NCI-H524 (cell line): ENCODE measurements around the gene ACTMAP.
"Not testable (repeated sequence)": the region's sequence is repeated elsewhere in the genome, so short reads cannot be mapped to it uniquely, and the experiment has no call there.

Source experiments
- DNase-seq, 2 experiments: peaks; one replicate each; lab custom pipeline; 2025; lab: John Stamatoyannopoulos, UW

ACTMAP gene

DNA sequence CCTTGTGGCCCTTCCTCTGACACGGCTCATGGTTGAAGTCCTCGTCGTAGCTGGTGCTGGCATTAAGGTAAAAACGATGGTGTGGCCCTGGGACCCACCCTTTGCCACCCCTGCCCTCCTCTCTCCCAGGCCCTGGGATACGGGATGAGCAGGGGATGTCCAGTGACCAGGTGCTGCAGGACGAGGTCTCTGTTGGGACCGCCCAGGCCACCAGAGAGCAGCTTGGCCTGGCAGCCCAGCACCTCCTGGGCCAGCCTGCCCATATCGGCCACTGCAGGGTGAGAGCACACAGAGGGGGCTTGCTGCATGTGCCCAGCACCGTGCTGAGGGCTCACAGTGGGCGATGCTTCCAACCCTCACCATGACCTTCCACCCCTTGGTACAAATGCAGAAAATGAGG, 6.4 kb downstream of the ACTMAP start:
- no peak for DNase-seq

DNA sequence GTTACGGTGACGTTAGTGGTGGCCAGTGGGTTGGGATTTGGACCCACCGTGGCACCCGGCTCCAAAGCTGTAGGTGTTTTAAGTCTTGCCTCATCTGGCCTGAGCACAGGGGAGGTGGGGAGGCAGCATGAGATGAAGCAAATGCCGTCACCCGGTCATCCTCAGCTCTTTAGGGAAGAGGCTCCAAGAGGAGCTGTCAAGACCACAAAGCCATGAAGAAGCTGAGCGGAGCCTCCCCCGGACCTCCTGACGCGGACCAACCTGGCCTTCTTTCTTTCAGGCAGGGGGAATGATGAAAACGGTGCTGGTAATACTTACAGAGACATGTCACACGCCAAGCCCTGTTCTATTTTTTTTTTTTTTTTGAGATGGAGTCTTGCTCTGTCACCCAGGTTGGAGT, 7.4 kb downstream of the ACTMAP start:
- DNase-seq = no peak

DNA sequence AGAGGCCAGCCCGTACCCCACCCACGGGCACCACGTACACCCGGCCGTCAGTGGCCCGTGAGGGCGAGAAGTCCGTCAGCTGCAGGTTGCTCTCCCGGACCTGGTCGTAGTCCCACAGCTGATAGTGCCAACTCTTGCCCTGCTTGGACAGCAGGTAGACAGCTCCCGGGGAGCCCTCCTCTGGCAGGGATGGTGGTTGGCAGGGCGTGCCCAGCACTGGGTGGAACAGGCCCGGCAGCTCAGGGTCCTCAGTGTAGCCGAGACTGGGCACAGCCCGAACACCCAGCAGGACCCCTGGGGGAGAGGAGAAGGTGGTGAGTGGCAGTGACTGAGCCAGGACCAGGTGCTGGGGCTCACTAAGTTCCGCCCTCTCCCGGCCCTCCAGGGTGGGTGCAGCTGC, 7.8 kb downstream of the ACTMAP start:
- no peak for DNase-seq

DNA sequence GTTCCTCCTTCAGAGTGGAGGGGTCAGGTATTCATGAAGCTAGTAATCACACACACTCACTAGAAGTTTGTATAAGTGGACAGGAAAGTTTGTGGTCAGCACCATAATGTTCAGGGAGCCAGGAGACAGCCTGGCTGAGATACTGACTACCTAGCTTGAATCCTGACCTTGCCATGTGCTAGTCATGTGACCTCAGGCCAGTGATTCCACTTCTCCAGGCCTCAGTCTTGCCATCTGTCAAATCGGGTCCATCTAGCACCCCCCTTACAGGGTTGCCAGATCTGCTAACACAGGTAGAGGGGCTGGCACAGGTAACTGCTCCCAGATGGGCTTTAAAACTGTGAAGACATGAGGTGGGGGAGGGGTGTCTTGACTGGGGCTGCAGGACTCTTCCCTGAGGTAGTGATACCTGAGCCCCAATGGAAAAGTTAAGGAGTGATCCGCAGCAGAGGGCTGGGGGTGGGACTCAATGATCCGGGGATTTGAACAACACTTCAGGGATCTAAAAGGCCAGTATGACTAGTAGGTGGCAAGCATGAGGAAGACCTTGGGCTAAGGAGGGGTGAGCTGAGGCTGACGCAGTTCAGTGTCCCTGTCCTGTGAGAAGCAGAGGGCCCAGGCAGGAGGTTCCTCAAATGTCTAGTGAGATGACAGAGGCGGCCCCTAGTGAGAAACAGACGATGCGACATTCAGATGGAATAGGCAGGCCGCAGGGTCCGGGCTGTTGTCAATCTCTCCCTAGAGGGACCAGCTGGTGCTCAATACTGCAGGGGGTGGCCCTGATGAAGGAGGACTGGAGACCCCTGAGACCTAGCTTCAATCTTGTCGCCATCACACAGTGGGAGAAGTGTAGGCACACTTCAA, 8.5 kb downstream of the ACTMAP start:
- DNase-seq = no peak

DNA sequence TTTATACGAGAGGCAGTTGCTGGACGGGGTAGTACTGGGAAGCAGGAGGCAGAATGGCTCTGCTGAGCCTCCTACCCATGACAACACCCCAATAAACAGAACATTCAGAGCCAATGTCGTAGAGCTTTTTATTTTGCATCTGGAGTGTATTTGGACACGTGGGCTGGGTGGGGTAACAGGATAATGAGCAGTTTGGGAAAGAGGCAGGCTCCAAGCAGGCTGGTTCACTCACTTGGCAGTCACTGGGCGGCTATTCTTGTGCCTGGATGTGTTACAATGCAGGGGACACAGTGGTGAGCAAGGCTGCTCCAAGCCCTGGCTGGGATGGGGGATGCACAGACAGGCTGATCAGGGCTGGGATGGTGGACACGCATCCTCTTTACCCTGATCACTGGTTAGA, 9.5 kb downstream of the ACTMAP start:
- DNase-seq = no peak

DNA sequence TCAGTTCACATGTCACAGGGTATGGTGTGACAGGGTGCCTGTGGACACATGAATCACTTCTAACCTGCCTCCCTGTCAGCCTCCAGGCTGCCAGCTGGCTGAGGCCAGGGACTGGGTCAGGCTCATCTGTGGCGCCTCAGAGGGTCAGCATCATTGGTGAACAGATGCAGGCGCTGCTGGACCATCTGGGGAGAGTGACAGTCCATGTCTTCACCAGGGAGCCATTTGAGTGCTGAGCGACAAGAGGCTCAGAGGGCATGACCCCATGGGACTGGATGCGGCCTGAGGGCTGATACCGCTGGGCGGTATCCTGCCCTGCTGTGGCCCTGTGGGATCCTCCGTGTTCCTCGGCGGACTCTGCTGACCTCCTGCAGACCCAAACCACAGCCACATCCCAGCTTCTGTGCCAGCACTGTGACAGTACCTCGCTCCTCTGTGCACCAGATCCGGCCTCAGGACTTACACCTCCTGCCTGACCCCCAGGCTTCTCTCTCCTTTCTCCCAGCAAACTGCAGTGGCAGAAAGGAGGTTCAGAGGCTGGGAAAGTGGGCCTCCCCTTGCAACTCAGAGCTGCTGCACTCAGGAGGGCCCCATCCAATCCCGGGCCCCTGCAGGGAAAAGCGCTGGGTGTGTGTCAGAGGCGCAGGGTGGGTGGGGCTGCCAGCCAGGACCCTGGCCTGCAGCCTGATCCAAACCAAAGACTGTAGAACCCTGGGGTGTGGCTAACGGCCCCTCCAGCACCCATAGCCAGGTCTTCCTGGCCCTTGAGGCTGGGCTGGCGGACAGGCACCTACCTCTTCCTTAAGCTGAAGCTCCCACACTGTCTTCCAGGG, 10.2 kb downstream of the ACTMAP start:
- no peak for DNase-seq

DNA sequence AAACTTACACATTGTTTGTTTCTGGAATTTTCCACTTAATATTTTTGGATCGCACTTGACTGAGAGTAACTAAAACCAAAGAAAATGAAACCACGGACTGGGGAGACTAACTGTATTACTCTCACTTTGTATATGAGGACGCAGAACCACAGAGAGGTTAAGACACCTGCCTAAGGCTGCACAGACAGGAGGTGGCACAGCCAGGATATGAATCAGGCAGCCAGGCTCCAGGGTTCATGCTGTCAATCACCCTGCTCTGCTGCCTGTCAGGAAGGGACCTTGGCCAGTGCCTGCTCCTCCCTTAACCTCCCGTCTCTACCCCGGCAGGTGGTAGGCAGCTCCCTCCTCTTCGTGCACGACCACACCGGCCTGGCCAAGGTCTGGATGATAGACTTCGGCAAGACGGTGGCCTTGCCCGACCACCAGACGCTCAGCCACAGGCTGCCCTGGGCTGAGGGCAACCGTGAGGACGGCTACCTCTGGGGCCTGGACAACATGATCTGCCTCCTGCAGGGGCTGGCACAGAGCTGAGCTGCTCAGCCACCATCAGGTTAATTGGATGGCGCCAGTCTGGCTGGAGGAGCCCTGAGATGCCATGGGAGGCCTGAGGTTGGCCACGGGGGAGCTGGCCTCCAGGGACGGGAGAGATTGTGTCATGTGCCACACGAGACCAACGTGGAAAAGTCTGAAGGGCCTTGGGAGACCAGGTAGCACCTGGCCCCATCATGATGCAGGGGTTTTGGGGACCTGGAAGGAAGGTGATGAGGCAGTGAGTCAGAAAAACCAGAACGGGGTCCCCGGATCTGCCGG, 11.0 kb downstream of the ACTMAP start:
- no peak for DNase-seq

DNA sequence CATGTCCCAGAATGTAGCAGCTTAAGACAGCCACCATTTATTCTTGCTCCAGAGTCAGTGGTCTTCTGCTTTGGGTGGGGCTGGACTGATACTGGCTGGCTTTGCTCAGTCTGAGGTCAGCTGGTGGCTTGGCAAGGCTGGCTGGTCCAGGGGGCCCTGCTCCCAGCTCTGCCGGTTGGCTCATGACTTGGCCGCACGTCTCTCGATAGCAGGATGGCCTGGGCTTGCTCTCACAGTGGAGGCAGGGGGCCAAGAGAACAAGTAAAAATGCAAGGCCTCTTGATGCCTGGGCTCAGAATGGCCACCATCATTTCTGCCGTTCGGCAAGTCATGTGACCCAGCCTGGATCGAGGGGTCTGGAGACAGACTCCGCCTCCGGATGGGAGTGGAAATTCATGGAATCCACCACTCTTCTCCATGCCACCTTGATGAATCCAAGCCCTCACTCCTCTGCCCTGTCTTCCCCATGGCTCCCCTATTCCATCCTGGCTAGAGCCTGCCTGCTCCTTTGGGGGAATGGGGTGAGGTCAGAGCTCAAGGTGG, 13.1 kb downstream of the ACTMAP start:
- no peak for DNase-seq

DNA sequence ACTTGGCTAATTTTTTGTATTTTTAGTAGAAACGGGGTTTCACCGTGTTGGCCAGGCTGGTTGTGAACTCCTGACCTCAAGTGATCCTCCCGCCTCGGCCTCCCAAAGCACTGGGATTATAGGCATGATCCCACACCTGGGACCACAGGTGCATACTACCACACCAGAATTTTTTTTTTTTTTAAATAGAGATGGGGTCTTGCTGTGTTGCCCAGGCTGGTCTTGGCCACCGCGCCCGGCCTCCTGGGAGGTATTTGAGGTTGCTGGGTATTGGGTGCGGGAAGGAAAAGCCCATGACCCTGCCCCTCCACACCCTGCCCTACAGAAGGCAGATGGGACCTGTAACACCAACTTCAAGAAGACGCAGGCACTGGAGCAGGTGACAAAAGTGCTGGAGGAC, 13.6 kb downstream of the ACTMAP start:
- DNase-seq = no peak

DNA sequence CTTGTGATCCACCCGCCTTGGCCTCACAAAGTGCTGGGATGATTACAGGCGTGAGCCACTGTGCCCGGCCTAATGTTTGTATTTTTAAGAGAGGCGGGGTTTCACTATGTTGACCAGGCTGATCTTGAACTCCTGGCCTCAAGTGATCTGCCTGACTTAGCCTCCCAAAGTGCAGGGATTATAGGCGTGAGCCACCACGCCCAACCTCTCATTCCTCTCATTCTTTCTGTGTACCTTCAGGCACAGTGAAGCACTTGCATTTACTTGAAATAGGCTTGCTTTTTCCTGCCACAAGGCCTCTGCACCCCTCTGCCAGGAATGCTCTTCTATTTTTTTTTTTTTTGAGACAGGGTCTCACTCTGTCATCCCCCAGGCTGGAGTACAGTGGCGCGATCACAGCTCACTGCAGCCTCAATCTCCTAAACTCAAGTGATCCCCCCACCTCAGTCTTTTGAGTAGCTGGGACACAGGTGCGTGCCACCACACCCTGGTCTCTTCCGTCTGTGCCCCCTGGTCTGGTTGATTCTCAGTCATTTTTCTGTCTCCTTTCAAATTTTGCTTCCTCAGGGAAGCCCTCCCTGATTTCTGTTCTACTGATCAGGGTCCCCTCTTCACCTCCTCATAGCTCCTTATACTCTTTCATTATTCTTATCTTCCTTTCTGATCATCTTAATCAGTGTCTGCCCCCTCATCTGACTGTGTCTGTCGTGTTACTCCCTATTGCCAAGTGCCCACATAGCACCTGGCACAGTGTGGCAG, 15.1 kb downstream of the ACTMAP start:
- DNase-seq = no peak

DNA sequence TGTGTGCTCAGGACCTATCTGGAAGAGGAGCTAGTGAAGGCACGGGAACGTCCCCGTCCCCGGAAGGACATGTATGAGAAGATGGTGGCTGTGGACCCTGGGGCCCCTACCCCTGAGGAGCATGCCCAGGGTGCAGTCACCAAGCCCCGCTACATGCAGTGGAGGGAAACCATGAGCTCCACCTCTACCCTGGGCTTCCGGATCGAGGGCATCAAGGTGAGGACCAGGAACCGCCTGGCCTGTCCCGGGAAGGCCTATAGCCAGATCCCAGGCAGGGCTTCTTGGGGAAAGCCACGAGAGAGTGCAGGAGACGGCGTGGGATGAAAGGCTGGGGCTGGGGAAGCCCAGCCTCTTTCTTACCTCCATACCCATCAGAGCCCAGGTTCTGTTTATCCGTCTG, 17.1 kb downstream of the ACTMAP start:
- no peak for DNase-seq

DNA sequence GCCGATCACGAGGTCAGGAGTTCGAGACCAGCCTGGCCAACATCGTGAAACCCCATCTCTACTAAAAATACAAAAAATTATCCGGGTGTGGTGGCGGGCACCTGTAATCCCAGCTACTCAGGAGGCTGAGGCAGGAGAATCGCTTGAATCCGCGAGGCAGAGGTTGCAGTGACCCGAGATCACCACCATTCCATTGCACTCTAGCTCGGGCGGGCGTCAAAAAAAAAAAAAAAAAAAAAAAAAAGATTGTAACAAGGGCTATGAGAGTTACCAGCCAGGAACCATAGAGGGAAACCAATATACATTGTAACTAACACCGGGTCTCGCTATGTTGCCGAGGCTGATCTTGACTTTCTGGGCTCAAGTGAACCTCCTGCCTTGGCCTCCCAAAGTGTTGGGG, 18.0 kb downstream of the ACTMAP start:
- not testable (repeated sequence) for DNase-seq

DNA sequence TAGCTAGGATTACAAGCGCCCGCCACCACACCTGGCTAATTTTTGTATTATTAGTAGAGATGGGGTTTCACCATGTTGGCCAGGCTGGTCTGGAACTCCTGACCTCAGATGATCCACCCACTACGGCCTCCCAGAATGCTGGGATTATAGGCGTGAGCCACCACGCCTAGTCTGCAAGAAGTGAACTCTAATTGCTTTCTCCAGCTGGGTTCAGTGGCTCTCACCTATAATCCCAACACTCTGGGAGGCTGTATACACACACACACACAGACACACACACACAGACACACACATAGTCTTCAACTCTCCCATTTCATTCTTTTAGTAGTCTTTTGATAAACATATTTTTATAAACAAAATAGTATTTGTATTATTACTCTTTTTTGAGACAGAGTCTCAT, 20.2 kb downstream of the ACTMAP start:
- DNase-seq = not testable (repeated sequence)

DNA sequence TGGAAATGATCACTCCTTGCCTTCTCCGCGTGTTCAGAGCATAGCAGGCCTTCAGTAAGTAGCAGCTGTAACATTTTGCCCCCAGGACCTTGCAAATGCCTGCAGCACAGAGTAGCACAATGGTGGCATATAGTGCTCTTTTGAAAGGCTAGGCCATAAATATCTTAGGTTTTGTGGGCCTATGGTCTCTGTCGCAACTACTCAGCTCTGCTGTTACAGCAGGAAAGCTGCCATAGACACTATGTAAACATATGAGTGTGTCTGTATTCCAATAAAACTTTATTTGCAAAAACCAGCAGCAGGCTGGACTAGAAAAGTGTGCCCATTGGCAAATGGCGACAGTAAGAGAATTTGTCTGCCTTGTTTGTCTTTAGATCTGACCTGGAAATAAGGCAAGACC, 24.0 kb downstream of the ACTMAP start:
- DNase-seq = no peak

DNA sequence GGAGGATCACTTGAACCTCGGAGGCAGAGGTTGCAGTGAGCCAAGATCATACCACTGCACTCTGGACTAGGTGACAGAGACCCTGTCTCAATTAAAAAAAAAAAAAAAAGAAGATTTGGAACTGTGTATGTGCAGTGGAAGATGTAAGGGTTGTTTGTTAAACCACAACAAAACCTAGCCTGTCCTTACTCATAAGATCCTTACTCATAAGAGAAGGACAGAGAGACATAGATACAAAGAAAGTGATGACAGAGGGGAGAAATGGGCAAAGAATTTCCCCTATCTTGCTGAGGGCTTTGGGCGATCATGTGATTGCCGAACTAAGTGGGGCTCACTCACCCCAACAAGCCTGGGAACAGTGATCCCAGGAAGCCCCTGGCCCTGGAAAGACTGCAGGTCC, 25.4 kb downstream of the ACTMAP start:
- DNase-seq = no peak

DNA sequence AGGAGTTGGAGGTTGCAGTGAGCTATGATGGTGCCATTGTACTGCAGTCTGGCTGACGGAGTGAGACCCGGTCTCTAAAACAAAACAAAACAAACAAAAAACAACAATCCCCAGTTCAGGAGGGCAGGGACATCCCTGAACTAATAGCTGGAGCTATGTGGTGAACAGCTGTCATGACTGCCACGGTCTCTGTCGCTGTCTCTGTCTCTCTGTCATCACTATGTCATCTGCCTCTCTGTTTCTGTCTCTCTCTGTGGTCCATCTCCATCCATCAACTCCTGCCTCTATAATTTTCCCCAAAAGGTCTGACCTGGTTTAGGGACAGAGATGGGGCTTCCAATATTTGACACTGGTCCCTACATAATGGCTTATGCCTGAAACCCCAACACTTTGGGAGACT, 26.0 kb downstream of the ACTMAP start:
- no peak for DNase-seq

DNA sequence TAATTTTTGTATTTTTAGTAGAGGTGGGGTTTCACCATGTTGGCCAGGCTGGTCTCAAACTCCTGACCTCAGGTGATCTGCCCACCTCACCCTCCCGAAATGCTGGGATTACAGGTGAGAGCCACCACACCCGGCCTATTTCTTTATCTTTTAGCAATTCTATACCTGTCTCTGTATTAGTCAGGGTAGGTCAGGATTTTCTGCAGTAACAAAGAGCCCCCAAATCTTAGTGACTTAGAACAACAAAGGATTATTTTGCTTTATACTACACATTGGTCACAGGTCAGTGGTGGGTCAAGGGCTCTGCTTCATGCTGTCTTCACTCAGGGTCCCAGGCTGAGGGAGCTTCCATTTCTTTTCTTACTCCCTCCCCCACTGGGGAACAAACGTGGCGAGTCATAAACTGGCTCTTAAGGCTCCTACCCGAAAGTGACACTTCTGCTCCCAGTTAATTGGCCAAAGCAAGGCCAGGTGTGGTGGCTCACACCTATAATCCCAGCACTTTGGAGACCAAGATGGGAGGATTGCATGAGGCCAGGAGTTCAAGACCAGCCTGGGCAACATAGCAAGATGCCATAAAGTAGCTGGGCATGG, 26.5 kb downstream of the ACTMAP start:
- DNase-seq = no peak

DNA sequence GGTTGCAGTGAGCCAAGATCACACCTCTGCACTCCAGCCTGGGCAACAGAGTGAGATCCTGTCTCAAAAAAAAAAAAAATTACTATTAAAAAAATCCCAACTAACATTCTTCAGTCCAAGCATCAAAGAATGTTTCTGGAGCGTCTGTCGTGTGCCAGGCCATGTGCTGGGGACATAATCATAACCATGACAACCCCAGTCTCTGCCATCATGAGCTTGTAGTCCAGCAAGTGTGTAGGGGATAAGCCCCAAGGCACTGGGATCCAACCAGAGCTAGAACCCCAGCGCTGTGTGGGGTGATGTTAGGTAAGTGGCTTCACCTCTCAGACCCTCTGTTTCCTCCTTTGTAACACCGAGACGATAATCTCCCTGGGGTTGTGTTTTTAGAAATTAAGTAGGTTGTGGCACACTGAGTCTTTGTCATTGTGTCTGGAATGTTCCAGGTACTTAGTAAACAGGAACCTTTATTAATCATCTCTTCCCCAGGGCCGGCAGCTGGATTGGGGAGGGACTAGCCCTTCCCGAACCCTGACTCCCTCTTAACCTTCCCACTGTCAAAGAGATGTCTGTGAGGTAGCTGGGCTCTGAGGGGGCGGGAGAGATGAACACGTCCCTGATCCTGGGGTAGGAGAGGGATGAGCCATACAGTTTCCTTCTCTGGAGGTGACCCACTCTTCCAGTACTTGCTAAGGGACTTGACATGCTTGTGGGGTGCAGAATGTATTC, 28.2 kb downstream of the ACTMAP start:
- DNase-seq = no peak

DNA sequence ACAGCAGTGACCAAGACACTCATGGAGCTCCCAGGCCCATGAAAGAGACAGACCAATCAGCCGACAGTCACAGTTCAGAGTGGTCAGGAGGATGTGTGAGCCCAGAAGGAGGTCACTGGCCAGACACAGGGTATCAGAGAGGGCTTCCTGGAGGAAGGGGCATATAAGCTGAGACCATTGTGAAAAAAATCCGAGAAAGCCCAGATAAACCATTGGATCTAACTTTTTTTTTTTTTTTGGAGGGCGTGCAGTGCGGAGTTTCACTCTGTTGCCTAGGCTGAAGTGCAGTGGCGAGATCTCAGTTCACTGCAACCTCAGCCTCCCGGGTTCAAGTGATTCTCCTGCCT, 29.2 kb downstream of the ACTMAP start:
- DNase-seq = no peak

DNA sequence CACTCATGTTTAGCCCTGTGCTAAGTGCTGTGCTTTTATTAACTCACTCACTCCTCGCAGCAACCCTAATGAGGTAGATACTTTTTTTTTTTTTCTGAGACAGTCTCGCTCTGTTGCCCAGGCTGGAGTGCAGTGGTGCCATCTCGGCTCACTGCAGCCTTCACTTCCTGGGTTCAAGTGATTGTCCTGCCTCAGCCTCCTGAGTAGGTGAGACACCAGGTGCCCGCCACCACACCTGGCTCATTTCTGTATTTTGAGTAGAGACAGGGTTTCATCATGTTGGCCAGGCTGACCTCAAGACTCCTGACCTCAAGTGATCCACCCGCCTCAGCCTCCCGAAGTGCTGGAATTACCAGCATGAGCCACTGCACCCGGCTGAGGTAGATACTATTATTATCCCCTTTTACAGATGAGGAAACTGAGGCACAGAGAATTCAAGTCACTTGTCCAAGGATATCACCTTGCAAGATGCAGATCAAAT, 30.8 kb downstream of the ACTMAP start:
- DNase-seq = no peak
